ENCODE data around the gene CASK.
"Not testable (repeated sequence)": the region's sequence is repeated elsewhere in the genome, so short reads cannot be mapped to it uniquely, and the experiment has no call there.

The CASK gene

GRCh38 chrX:41526271-41526670 lies 397.1 kb downstream of the CASK start:
- DNase-seq (ENCODE audit: insufficient read length, low spot score) (no peak), FAIRE-seq (no peak)

- FAIRE-seq (no peak), DNase-seq (ENCODE audit: insufficient read length, low spot score) (no peak)
Observed at GRCh38 chrX:41522671-41523070, 400.7 kb downstream of the CASK start.

GRCh38 chrX:41522081-41522480 lies 401.3 kb downstream of the CASK start:
- FAIRE-seq (no peak), DNase-seq (ENCODE audit: insufficient read length, low spot score) (no peak)

- DNase-seq (ENCODE audit: insufficient read length, low spot score) (no peak), FAIRE-seq (no peak)
Observed at GRCh38 chrX:41519468-41519867, 403.9 kb downstream of the CASK start.

- FAIRE-seq (no peak), DNase-seq (ENCODE audit: insufficient read length, low spot score) (no peak)
Observed at GRCh38 chrX:41518841-41519220, 404.5 kb downstream of the CASK start.

GRCh38 chrX:41518127-41518840 lies 405.1 kb downstream of the CASK start:
- FAIRE-seq (no peak), DNase-seq (ENCODE audit: insufficient read length, low spot score) (no peak)

- DNase-seq (ENCODE audit: insufficient read length, low spot score) (no peak), FAIRE-seq (no peak)
Observed at GRCh38 chrX:41516999-41517765, 406.2 kb downstream of the CASK start.

- FAIRE-seq, result no peak
Observed at GRCh38 chrX:41516456-41516855, 406.9 kb downstream of the CASK start.

GRCh38 chrX:41515376-41515775 lies 408.0 kb downstream of the CASK start:
- DNase-seq (ENCODE audit: insufficient read length, low spot score), result no peak
- no peak for FAIRE-seq

More at GRCh38 chrX:41516456-41516855, 406.9 kb downstream of the CASK start:
- DNase-seq (ENCODE audit: insufficient read length, low spot score), result no peak

GRCh38 chrX:41514179-41514578 lies 409.2 kb downstream of the CASK start:
- no peak for FAIRE-seq
- DNase-seq (ENCODE audit: insufficient read length, low spot score), result no peak

GRCh38 chrX:41512853-41513252 lies 410.5 kb downstream of the CASK start:
- not testable (repeated sequence) for FAIRE-seq; DNase-seq (ENCODE audit: insufficient read length, low spot score)

GRCh38 chrX:41512394-41512793 lies 411.0 kb downstream of the CASK start:
- FAIRE-seq (no peak), DNase-seq (ENCODE audit: insufficient read length, low spot score) (no peak)

- FAIRE-seq (no peak), DNase-seq (ENCODE audit: insufficient read length, low spot score) (no peak)
Observed at GRCh38 chrX:41507919-41508318, 415.4 kb downstream of the CASK start.

- FAIRE-seq (no peak), DNase-seq (ENCODE audit: insufficient read length, low spot score) (no peak)
Observed at GRCh38 chrX:41502004-41502403, 421.4 kb downstream of the CASK start.

GRCh38 chrX:41499984-41500383 lies 423.4 kb downstream of the CASK start:
- FAIRE-seq (no peak), DNase-seq (ENCODE audit: insufficient read length, low spot score) (no peak)

- FAIRE-seq (no peak), DNase-seq (ENCODE audit: insufficient read length, low spot score) (no peak)
Observed at GRCh38 chrX:41499195-41499594, 424.2 kb downstream of the CASK start.

- DNase-seq (ENCODE audit: insufficient read length, low spot score) (peak; percentile 42), FAIRE-seq (peak; percentile 81)
Observed at GRCh38 chrX:41491267-41492004, 431.9 kb downstream of the CASK start.

- no peak for FAIRE-seq
- DNase-seq (ENCODE audit: insufficient read length, low spot score), result no peak
Observed at GRCh38 chrX:41490446-41490845, 432.9 kb downstream of the CASK start.

- DNase-seq (ENCODE audit: insufficient read length, low spot score), result no peak
- no peak for FAIRE-seq
Observed at GRCh38 chrX:41482154-41482850, 441.1 kb downstream of the CASK start.

GRCh38 chrX:41481264-41482109 lies 441.9 kb downstream of the CASK start:
- DNase-seq (ENCODE audit: insufficient read length, low spot score) (no peak), FAIRE-seq (no peak)

Data from HTR-8/SVneo (cell line).